HG02970 (cell line): ENCODE data around the gene DHPS.
A peak's percentile ranks its signal among the peaks of the same experiment; 100 is the strongest.
"Not testable (repeated sequence)": the region's sequence is repeated elsewhere in the genome, so short reads cannot be mapped to it uniquely, and the experiment has no call there.

Experiments
- ATAC-seq: cut with Tn5 transposase; IDR thresholded peaks from one replicate; pipeline ENCODE4 v1.9.1; 2021; ENCODE audit warnings: mild to moderate bottlenecking, moderate library complexity, moderate number of reproducible peaks; ENCODE audit not compliant: unreplicated experiment, low FRiP score

The DHPS gene

GRCh38 chr19:12681074-12681987, at the start of gene DHPS:
Gene DHPS, minus strand, starts transcription at chr19:12681880. Its CDS starts 114 bp downstream, at chr19:12681766.
- ATAC-seq = peak; percentile 69

GRCh38 chr19:12731337-12731736, 49.7 kb upstream of the DHPS start:
- no peak for ATAC-seq

DNA sequence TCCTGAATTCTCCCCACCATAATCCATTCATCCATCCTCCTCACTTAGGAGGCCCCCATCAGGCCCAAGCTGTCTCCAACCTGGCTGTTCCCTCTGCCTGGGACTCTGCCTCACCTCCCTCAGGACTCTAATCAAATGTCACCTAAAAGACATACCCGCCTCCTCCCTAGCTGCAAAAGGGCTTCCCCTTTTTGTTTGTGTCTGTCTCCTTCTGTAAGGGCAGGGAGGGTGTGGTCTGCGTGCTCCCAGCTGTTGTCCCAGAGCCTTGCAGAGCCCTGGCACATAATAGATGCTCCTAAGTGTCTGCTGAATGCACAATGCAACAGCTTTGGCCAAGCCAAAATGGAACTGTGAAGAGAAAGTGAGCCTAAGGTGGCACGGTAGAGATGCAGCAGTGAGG, 48.4 kb upstream of the DHPS start:
- ATAC-seq = no peak

DNA sequence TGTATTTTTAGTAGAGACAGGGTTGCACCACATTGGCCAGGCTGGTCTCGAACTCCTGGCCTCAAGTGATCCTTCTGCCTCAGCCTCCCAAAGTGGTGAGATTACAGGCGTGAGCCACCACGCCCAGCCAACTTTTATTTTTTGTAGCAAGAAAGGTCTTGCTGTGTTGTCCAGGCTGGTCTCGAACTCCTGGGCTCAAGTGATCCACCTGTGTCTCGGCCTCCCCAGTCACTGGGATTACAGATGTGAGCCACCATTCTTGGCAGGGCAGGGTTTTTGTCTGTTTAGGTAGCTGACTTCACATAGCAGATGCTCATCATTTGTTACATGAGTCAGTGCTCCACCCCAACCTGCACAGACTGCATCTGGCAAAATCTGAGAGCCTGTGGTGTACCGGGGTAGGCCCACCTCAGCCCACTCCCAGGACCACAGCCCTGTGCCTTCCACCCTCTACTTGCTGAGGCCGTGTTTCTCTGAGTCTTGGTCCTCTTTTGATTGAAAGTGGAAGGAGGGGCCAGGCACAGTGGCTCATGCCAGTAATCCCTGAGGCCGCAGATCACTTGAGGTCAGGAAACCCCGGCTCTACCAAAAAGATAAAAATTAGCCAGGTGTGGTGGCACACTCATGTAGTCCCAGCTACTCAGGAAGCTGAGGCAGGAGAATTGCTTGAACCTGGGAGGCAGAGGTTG, 46.2 kb upstream of the DHPS start:
- no peak for ATAC-seq

GRCh38 chr19:12726988-12727316, 45.3 kb upstream of the DHPS start:
- ATAC-seq = no peak

DNA sequence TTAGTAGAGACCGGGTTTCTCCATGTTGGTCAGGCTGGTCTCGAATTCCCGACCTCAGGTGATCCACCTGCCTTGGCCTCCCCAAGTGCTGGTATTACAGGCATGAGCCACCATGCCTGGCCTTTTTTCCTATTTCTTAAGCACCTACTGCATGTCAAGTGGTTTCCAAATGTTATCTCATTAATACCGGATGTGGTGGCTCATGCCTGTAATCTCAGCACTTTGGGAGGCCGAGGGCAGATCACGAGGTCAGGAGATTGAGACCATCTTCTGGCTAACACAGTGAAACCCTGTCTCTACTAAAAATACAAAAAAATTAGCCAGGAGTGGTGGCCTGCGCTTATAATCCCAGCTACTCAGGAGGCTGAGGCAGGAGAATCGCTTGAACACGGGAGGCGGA, 43.9 kb upstream of the DHPS start:
- not testable (repeated sequence) for ATAC-seq

DNA sequence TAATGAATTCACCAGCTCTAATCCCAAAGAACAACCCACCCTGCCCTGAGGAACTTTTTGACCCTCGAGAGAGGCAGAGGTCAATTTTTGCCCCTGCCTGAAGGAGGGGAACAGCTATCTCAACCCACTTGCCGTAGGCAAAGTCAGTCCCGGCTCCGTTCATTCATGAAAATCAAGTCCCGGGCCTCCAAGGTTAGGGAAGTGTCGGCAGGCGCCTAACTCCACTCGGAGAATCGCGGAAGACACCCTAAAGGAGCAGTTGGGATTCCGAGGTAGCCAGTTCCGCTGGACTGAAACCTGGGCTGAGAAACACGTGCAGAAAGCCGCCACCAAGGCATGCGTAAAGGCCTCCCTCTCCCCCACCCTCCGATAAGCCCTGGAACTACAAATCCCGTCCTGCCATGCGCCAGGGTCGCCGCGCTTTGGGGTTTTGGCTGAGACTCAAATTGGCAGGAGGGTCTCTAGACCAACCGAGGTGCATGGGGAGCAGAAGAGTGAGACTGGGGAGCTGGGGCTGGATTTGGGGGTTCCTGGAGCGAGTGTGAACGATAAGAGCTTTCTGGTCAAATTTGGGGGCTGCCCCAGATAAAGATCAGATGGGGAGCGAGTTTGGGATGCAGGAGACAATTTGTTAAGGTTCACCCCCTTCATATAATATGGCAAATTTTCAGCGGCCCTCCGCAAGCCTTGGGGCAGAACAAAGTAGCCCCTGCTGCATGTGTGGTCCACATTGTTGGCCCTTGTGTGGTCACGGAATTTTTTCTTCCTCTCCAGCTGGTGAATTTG, 42.2 kb upstream of the DHPS start, which contains the start of gene TNPO2:
TSS of gene TNPO2 (minus strand) at position 292 of the 786 bp plus-strand sequence. CDS start 2,955 bp downstream, outside the sequence.
- ATAC-seq = no peak

GRCh38 chr19:12723381-12723640, 41.6 kb upstream of the DHPS start:
- ATAC-seq = no peak

DNA sequence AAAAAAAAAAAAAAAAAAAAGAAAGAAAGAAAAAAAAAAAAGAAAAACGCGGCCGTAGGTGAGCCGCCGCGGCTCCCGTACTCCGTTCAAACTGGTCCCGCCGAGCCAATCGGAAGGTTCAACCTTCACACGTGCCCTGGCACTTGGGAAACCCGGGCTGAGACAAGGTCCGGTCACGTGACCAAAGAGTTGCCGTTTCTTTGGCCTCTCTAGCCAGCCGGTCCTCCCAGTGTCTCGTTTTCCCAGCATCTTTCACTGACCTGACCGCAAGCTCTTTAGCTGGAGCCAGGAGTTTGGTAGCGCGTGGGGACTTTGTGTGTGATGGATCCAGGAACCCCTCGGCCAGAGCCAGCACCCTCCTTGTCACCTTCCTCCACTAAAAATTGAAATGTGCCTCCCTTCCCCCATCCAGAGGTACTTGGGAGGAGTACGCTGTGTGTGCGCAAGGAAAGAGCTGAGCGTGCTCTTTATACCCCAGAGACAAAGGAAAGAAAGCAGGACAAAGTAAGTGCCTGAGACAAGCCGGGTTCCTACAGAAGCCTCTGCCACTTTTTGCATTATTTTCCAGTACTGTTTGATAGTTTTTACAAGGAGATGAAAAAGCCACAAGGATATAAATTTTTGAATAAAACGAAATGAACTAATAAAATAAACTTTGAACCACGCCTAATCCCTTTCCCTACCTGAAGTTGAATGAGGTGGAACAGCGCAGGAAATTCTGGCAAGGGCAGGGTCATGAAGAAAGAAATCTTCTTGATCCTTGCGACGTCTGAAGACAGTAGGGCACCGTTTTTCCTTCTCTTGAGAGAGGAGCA, 41.1 kb upstream of the DHPS start:
- ATAC-seq = peak; percentile 89

GRCh38 chr19:12721656-12722565, 40.2 kb upstream of the DHPS start:
- ATAC-seq = peak; percentile 22

- ATAC-seq = no peak
These were observed 39.4 kb upstream of the DHPS start for GRCh38 chr19:12720851-12721655.

DNA sequence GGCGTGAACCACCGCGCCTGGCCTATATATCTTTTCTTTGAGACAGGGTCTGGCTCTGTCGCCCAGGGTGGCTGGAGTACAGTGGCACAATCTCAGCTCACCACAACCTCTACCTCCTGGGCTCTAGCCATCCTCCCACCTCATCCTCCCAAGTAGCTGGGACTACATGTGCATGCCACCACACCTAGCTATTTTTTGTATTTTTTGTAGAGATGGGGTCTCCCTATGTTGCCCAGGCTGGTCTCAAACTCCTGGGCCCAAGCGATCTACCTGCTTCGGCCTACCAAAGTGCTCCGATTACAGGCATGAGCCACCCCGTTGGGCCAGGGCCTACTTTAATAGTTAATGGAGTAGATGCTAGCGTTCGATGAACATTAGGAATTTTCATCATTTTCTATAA, 38.6 kb upstream of the DHPS start:
- ATAC-seq = no peak

- ATAC-seq = no peak
These were observed 34.2 kb upstream of the DHPS start for GRCh38 chr19:12715929-12716328.

- ATAC-seq = no peak
These were observed 33.4 kb upstream of the DHPS start for GRCh38 chr19:12715102-12715501.

GRCh38 chr19:12713304-12713703, 31.6 kb upstream of the DHPS start:
- not testable (repeated sequence) for ATAC-seq

- not testable (repeated sequence) for ATAC-seq
These were observed 30.4 kb upstream of the DHPS start for GRCh38 chr19:12712077-12712476.

- ATAC-seq = no peak
These were observed 29.5 kb upstream of the DHPS start for GRCh38 chr19:12711187-12711586.

DNA sequence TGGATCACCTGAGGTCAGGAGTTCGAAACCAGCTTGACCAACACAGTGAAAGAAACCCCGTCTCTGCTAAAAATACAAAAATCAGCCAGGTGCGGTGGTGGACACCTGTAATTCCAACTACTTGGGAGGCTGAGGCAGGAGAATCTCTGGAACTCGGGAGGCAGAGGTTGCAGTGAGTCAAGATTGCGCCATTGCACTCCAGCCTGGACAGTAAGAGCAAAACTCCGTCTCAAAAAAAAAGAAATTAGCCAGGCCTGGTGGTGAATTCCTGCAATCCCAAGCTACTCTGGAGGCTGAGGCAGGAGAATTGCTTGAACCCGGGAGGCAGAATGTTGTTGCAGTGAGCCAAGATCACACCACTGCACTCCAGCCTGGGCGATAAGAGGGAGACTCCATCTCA, 27.0 kb upstream of the DHPS start:
- ATAC-seq = no peak

- no peak for ATAC-seq
These were observed 24.6 kb upstream of the DHPS start for GRCh38 chr19:12706332-12706718.
